Smooth muscle cell (in vitro differentiated cells): ENCODE measurements around the gene NSD1. TPM values are rescaled to one million over a fixed set of nuclear protein-coding genes. Genes with fewer than 3 reads are reported as not detected.

Source experiments
- DNase-seq: peaks from one replicate; lab custom pipeline; 2025; ENCODE audit not compliant: unreplicated experiment; lab: John Stamatoyannopoulos, UW
- H2AFZ ChIP-seq: fragments of 200-600 bp; sonication (generic); 2 replicates; pipeline ENCODE4 v1.6.0; 2016; ENCODE audit warnings: antibody characterized with exemption, low read depth, mild to moderate bottlenecking
- H3F3A ChIP-seq: fragments of 200-600 bp; sonication (generic); 2 replicates; pipeline ENCODE4 v1.6.0; 2017; ENCODE audit warnings: antibody characterized with exemption, low read depth
- H3K27ac ChIP-seq: fragments of 200-600 bp; sonication (generic); 2 replicates; pipeline ENCODE4 v1.5.1; 2016; ENCODE audit warnings: low read depth, mild to moderate bottlenecking
- H3K27me3 ChIP-seq: fragments of 200-600 bp; sonication (generic); 2 replicates; pipeline ENCODE4 v1.6.1; 2016; ENCODE audit warnings: low read depth, mild to moderate bottlenecking
- H3K36me3 ChIP-seq: fragments of 200-600 bp; sonication (generic); 2 replicates; pipeline ENCODE4 v1.5.1; 2016; ENCODE audit warnings: low read depth
- H3K4me1 ChIP-seq: fragments of 200-600 bp; sonication (generic); 2 replicates; pipeline ENCODE4 v1.5.1; 2016; ENCODE audit warnings: low read depth
- H3K4me2 ChIP-seq: fragments of 200-600 bp; sonication (generic); 2 replicates; pipeline ENCODE4 v1.6.0; 2016; ENCODE audit warnings: mild to moderate bottlenecking
- H3K4me3 ChIP-seq: fragments of 200-600 bp; sonication (generic); 2 replicates; pipeline ENCODE4 v1.5.1; 2016; ENCODE audit warnings: mild to moderate bottlenecking
- H3K79me2 ChIP-seq: fragments of 200-600 bp; sonication (generic); 2 replicates; pipeline ENCODE4 v1.6.0; 2016; ENCODE audit warnings: low read depth, mild to moderate bottlenecking
- H3K9ac ChIP-seq: fragments of 200-600 bp; sonication (generic); 2 replicates; pipeline ENCODE4 v1.6.0; 2016; ENCODE audit warnings: low read depth
- H3K9me3 ChIP-seq: fragments of 200-600 bp; sonication (generic); replicated peaks from 2 replicates; pipeline ENCODE4 v1.5.1; 2016; ENCODE audit warnings: low read depth
- H4K20me1 ChIP-seq: fragments of 200-600 bp; sonication (generic); 2 replicates; pipeline ENCODE4 v1.6.0; 2016; ENCODE audit warnings: low read depth
- CTCF ChIP-seq: fragments of 200-600 bp; sonication (generic); IDR thresholded peaks from 2 replicates; pipeline ENCODE4 v1.5.1; 2017; ENCODE audit warnings: borderline replicate concordance, mild to moderate bottlenecking, antibody characterized with exemption; ENCODE audit not compliant: insufficient read depth, poor library complexity, severe bottlenecking
- WGBS: methylation state at CpG from one replicate; pipeline ENCODE4 v1.1.7; 2016; ENCODE audit warnings: low lambda C conversion rate; 5-methylcytosine and 5-hydroxymethylcytosine counted together
- polyA plus RNA-seq: library from polyadenylated mRNA; unstranded; fragments of >200 nt; fragmentation: Nextera tagmentation; extraction: Ambion mirVana; gene quantifications from 2 replicates; pipeline ENCODE4 v1.2.1, GENCODE V29; 2016
- total RNA-seq: library from RNA; depleted of rRNA; stranded (reverse); fragments of >200 nt; gene quantifications from 2 replicates; pipeline ENCODE4 v1.2.3, GENCODE V29; 2014

NSD1 gene
- total and polyA plus RNA-seq, 2 experiments from 2014 or later = 22.6 to 38.2 TPM

- Histone ChIP-seq H3K9ac (no peak overlapping the region), H2AFZ (no peak overlapping the region), H3K27ac (peak overlapping the region; percentile 59), H3F3A (peaks cover 3% of the 10 kb centered on the region), H3K4me3 (no peak overlapping the region), H3K36me3 (no peaks in the 10 kb centered on the region), H3K27me3 (no peaks in the 10 kb centered on the region), H3K4me1 (peaks cover 11% of the 10 kb centered on the region), H4K20me1 (peaks cover 67% of the 10 kb centered on the region), H3K79me2 (peaks cover 84% of the 10 kb centered on the region), H3K4me2 (peak overlapping the region; percentile 50), H3K9me3 (no peaks in the 10 kb centered on the region)
- 90% methylated on average over 3 of the region's 3 CpGs for WGBS
- TF ChIP-seq CTCF = no peak
- no peak for DNase-seq
Observed at GRCh38 chr5:177188775-177189174, 55.2 kb downstream of the NSD1 start.

- H3K27ac ChIP-seq = peak overlapping the region; percentile 59
- H3K4me1 ChIP-seq = peaks cover 11% of the 10 kb centered on the region
- H3K36me3 ChIP-seq = no peaks in the 10 kb centered on the region
- no peak for TF ChIP-seq CTCF
- no peak for DNase-seq
- no peak overlapping the region for H2AFZ ChIP-seq
- H4K20me1 ChIP-seq = peaks cover 60% of the 10 kb centered on the region
- peaks cover 78% of the 10 kb centered on the region for H3K79me2 ChIP-seq
- H3K9ac ChIP-seq = no peak overlapping the region
- H3K4me2 ChIP-seq = peak overlapping the region; percentile 50
- H3K9me3 ChIP-seq = no peaks in the 10 kb centered on the region
- no peaks in the 10 kb centered on the region for H3K27me3 ChIP-seq
- H3K4me3 ChIP-seq = no peak overlapping the region
- H3F3A ChIP-seq = peaks cover under 1% of the 10 kb centered on the region
Observed at GRCh38 chr5:177189416-177189815, 55.8 kb downstream of the NSD1 start.

- TF ChIP-seq CTCF = no peak
- Histone ChIP-seq H3K9me3 (no peaks in the 10 kb centered on the region), H2AFZ (no peak overlapping the region), H3F3A (no peaks in the 10 kb centered on the region), H3K36me3 (no peaks in the 10 kb centered on the region), H3K27ac (peak overlapping the region; percentile 59), H3K4me2 (peak overlapping the region; percentile 50), H3K4me1 (peaks cover 11% of the 10 kb centered on the region), H3K4me3 (no peak overlapping the region), H3K27me3 (no peaks in the 10 kb centered on the region), H3K9ac (no peak overlapping the region), H3K79me2 (peaks cover 73% of the 10 kb centered on the region), H4K20me1 (peaks cover 58% of the 10 kb centered on the region)
- DNase-seq = no peak
- 92% methylated on average over 4 of the region's 4 CpGs for WGBS
Observed at GRCh38 chr5:177189965-177190364, 56.4 kb downstream of the NSD1 start.

- DNase-seq = no peak
- H4K20me1 ChIP-seq = peaks cover 31% of the 10 kb centered on the region
- H3K27ac ChIP-seq = peak overlapping the region; percentile 92
- peak overlapping the region; percentile 75 for H3K9ac ChIP-seq
- peak overlapping the region; percentile 42 for H3K4me2 ChIP-seq
- H3K79me2 ChIP-seq = peaks cover 67% of the 10 kb centered on the region
- H3K4me3 ChIP-seq = no peak overlapping the region
- H3K4me1 ChIP-seq = peaks cover 3% of the 10 kb centered on the region
- TF ChIP-seq CTCF = no peak
- 2% methylated on average over 3 of the region's 3 CpGs for WGBS
- no peak overlapping the region for H2AFZ ChIP-seq
- H3K36me3 ChIP-seq = no peaks in the 10 kb centered on the region
- H3F3A ChIP-seq = no peaks in the 10 kb centered on the region
- H3K9me3 ChIP-seq = no peaks in the 10 kb centered on the region
- no peaks in the 10 kb centered on the region for H3K27me3 ChIP-seq
Observed at GRCh38 chr5:177194268-177194667, 60.7 kb downstream of the NSD1 start.
